DOHH2 (cell line): Measurements from ENCODE around the gene ZNF211.

ENCODE experiments used
- CTCF ChIP-seq: fragments of 200-600 bp; sonication (generic); IDR thresholded peaks from one replicate; pipeline ENCODE4 v1.5.1; 2014; ENCODE audit warnings: antibody characterized with exemption, mild to moderate bottlenecking, low read depth, low read length; ENCODE audit not compliant: poor library complexity, severe bottlenecking
- EZH2phosphoT487 ChIP-seq: fragments of 200-600 bp; sonication (generic); IDR thresholded peaks from 2 replicates; pipeline ENCODE4 v1.6.1; 2017; ENCODE audit warnings: borderline replicate concordance, mild to moderate bottlenecking, antibody characterized with exemption, low read length, moderate library complexity, mixed read lengths

GRCh38 chr19:57613941-57614743 lies 18.8 kb upstream of the ZNF211 start, which contains the start of gene ZNF134:
- no peak for TF ChIP-seq CTCF
- TF ChIP-seq EZH2phosphoT487 = no peak
